Panc1 (cell line): ENCODE results near the gene WWOX. TPM values are rescaled to one million over a fixed set of nuclear protein-coding genes. Genes with fewer than 3 reads are reported as not detected.

ENCODE experiments used
- ATAC-seq: fragments of 200-7000 bp; cut with Tn5 transposase; 2 replicates; pipeline ENCODE4 v1.9.1; 2020; ENCODE audit warnings: mild to moderate bottlenecking, moderate library complexity
- BruUV-seq: library from RNA; stranded (reverse); fragments of 400-500 nt; replicated peaks from 2 replicates; lab custom pipeline; 2021; lab: Mats Ljungman, UMichigan
- CTCF ChIA-PET: fragments of 300-600 bp; sonication (Branson Sonifier 250); formaldehyde crosslinking; loops from one replicate; lab custom pipeline; 2022; ENCODE audit warnings: antibody characterized with exemption; lab: Charles Lee
- POLR2A ChIA-PET: fragments of 300-600 bp; sonication (Branson Sonifier 250); formaldehyde crosslinking; loops from one replicate; lab custom pipeline; 2022; ENCODE audit warnings: antibody characterized with exemption; lab: Charles Lee
- DNase-seq: peaks from one replicate; pipeline ENCODE4 v3.0.0-alpha.2; 2010; ENCODE audit warnings: low read depth, low spot score
- H3K27ac ChIP-seq: 2 replicates; pipeline ENCODE4 v1.5.1; 2011; ENCODE audit warnings: mild to moderate bottlenecking, low read length, inconsistent platforms
- H3K27me3 ChIP-seq: fragments of 200-500 bp; sonication (Bioruptor generic); 2 replicates; pipeline ENCODE4 v1.6.0; 2014; ENCODE audit warnings: low read length, inconsistent platforms; ENCODE audit not compliant: control insufficient read depth, insufficient read depth
- H3K36me3 ChIP-seq: fragments of 200-500 bp; sonication (Bioruptor generic); 2 replicates; pipeline ENCODE4 v1.5.1; 2014; ENCODE audit warnings: inconsistent platforms, mild to moderate bottlenecking, low read length, moderate library complexity; ENCODE audit not compliant: control insufficient read depth, insufficient read depth
- H3K4me1 ChIP-seq: 2 replicates; pipeline ENCODE4 v1.5.1; 2011; ENCODE audit warnings: inconsistent platforms, mild to moderate bottlenecking, low read length, moderate library complexity; ENCODE audit not compliant: control insufficient read depth, insufficient read depth
- H3K4me3 ChIP-seq, 2 experiments: 2 replicates each; pipeline ENCODE4 v1.5.1; 2011 to 2012; ENCODE audit warnings: low read depth in 2 of 2, low read length in 2 of 2, mild to moderate bottlenecking in 2 of 2, inconsistent platforms in 1 of 2, moderate library complexity in 1 of 2
- H3K9me3 ChIP-seq: fragments of 200-500 bp; sonication (Bioruptor generic); 2 replicates; pipeline ENCODE4 v1.5.1; 2014; ENCODE audit warnings: low read depth, mild to moderate bottlenecking, inconsistent platforms, low read length, moderate library complexity; ENCODE audit not compliant: control insufficient read depth, insufficient read depth
- POLR2AphosphoS5 ChIP-seq: IDR thresholded peaks from 2 replicates; pipeline ENCODE4 v1.6.1; 2012; ENCODE audit warnings: mild to moderate bottlenecking, low read depth, low read length, moderate library complexity
- SIN3A ChIP-seq: IDR thresholded peaks from 2 replicates; pipeline ENCODE4 v1.6.1; 2012; ENCODE audit warnings: low read depth, mild to moderate bottlenecking, low read length, moderate library complexity, borderline replicate concordance; ENCODE audit not compliant: insufficient read depth
- TCF7L2 ChIP-seq: IDR thresholded peaks from 2 replicates; pipeline ENCODE4 v1.6.1; 2011; ENCODE audit warnings: mild to moderate bottlenecking, low read depth, low read length, inconsistent platforms
- in situ Hi-C: cut with HindIII; loops from 2 replicates; pipeline ENCODE4 v1.10.0; 2016; ENCODE audit warnings: low sequenced_read_pairs, low pct_unique_long_range_greater_than_20kb
- intact Hi-C: fragments of 100-400 bp; cut with micrococcal nuclease; formaldehyde crosslinking; loops from one replicate; pipeline ENCODE4 v1.10.0; 2022; ENCODE audit not compliant: unreplicated experiment
- total RNA-seq: library from RNA; stranded (reverse); gene quantifications from one replicate; pipeline ENCODE4 v1.2.1, GENCODE V29; 2021; ENCODE audit not compliant: unreplicated experiment
- TF ChIP-seq, protein P1 (sequence below), 2 experiments: IDR thresholded peaks; 2 replicates each; pipeline ENCODE4 v1.6.1; 2011 to 2012; ENCODE audit warnings: low read depth in 2 of 2, control low read depth in 1 of 2, low read length in 1 of 2, mild to moderate bottlenecking in 1 of 2, moderate library complexity in 1 of 2; ENCODE audit not compliant: insufficient read depth in 1 of 2
- TF ChIP-seq, protein P2 (sequence below): fragments of 450-650 bp; IDR thresholded peaks from 2 replicates; pipeline ENCODE4 v1.5.1; 2017; ENCODE audit warnings: mild to moderate bottlenecking

Gene WWOX
- total RNA-seq, 1 experiment from 2014 or later: 12.5 TPM

DNA sequence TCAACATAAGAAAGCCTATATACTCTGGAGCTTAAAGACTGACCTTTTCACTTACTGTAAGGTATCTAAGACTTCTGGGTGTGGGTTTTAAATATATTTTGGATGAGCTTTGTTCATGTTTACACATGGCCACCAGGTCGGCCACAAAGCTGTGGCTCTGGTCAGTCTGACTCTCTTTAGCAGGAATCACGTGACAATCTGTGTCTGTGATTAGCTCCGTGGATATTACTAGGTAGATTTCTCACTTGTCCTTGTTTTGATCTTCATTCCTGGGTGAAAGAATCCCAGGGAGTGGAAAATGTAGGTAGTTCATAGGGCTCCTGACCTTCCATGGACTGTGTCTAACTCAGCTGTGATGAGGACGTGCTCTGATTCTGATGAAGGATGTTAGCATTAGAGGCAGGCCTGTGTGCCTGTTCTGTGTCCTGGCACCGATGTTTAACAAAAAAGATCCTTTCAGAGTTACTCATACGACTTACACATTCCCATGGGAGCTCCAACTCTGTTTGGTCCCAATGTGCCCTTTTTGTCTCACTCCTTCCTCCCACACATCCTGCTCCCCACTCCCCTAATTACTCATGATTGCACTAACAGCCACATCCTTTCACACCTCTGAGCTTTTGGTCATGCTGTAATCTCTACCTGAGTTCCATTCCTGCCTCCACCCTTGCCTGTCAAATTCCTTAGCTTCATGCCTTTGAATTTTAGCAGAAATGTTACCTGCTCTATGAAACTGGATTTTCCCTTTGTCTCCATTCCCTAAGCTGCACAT lies 1076.0 kb downstream of the WWOX start:
- no peaks in the 10 kb centered on the region for H3K27me3 ChIP-seq
- H3K36me3 ChIP-seq: no peaks in the 10 kb centered on the region
- TF ChIP-seq, protein P1, sequence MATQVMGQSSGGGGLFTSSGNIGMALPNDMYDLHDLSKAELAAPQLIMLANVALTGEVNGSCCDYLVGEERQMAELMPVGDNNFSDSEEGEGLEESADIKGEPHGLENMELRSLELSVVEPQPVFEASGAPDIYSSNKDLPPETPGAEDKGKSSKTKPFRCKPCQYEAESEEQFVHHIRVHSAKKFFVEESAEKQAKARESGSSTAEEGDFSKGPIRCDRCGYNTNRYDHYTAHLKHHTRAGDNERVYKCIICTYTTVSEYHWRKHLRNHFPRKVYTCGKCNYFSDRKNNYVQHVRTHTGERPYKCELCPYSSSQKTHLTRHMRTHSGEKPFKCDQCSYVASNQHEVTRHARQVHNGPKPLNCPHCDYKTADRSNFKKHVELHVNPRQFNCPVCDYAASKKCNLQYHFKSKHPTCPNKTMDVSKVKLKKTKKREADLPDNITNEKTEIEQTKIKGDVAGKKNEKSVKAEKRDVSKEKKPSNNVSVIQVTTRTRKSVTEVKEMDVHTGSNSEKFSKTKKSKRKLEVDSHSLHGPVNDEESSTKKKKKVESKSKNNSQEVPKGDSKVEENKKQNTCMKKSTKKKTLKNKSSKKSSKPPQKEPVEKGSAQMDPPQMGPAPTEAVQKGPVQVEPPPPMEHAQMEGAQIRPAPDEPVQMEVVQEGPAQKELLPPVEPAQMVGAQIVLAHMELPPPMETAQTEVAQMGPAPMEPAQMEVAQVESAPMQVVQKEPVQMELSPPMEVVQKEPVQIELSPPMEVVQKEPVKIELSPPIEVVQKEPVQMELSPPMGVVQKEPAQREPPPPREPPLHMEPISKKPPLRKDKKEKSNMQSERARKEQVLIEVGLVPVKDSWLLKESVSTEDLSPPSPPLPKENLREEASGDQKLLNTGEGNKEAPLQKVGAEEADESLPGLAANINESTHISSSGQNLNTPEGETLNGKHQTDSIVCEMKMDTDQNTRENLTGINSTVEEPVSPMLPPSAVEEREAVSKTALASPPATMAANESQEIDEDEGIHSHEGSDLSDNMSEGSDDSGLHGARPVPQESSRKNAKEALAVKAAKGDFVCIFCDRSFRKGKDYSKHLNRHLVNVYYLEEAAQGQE (IDR thresholded peaks at IDR 0.05; ENCODE audit: insufficient read depth in 1 of 2, low read depth in 2 of 2, low read length in 1 of 2): no peak
- TF ChIP-seq SIN3A (no peak), TCF7L2 (no peak), POLR2AphosphoS5 (no peak)
- TF ChIP-seq, protein P2, sequence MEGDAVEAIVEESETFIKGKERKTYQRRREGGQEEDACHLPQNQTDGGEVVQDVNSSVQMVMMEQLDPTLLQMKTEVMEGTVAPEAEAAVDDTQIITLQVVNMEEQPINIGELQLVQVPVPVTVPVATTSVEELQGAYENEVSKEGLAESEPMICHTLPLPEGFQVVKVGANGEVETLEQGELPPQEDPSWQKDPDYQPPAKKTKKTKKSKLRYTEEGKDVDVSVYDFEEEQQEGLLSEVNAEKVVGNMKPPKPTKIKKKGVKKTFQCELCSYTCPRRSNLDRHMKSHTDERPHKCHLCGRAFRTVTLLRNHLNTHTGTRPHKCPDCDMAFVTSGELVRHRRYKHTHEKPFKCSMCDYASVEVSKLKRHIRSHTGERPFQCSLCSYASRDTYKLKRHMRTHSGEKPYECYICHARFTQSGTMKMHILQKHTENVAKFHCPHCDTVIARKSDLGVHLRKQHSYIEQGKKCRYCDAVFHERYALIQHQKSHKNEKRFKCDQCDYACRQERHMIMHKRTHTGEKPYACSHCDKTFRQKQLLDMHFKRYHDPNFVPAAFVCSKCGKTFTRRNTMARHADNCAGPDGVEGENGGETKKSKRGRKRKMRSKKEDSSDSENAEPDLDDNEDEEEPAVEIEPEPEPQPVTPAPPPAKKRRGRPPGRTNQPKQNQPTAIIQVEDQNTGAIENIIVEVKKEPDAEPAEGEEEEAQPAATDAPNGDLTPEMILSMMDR: no peak
- in situ Hi-C loops: no loop called here
- ChIA-PET POLR2A (no interaction called here), CTCF (no interaction called here)
- no peaks in the 10 kb centered on the region for H3K9me3 ChIP-seq
- H3K27ac ChIP-seq: no peak overlapping the region
- DNase-seq (no peak), ATAC-seq (no peak)
- H3K4me1 ChIP-seq: no peaks in the 10 kb centered on the region
- H3K4me3 ChIP-seq: no peak overlapping the region
- BruUV-seq: no TSS peak
- intact Hi-C loops: no loop called here

DNA sequence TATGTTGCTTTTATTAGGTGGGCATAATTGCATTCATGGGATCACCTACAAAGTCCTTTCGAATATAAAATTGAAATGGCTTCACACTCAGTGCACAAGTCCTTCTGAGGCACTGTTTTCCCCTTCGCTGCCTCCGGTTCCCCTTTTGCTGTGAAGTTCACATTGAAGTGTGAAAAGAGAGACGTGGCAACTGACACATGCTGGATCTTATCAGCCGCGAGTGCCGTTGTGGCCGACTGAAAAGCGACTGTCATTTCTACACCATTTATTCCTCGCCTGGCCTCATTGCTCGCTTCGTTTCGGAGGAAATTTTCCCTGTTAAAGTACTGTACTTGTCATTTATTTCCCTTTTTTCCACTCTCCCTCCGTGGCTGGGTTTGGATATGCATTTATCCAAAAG lies 1077.6 kb downstream of the WWOX start:
- Histone ChIP-seq H3K27ac (no peak overlapping the region), H3K4me3 (no peak overlapping the region), H3K36me3 (no peaks in the 10 kb centered on the region), H3K4me1 (no peaks in the 10 kb centered on the region), H3K27me3 (no peaks in the 10 kb centered on the region), H3K9me3 (no peaks in the 10 kb centered on the region)
- ChIA-PET CTCF (no interaction called here), POLR2A (no interaction called here)
- in situ Hi-C loops (no loop called here), intact Hi-C loops (no loop called here)
- BruUV-seq: no TSS peak
- TF ChIP-seq POLR2AphosphoS5: no peak
- no peak for TF ChIP-seq SIN3A
- no peak for TF ChIP-seq TCF7L2
- TF ChIP-seq, protein P2: no peak
- TF ChIP-seq, protein P1 (IDR thresholded peaks at IDR 0.05; ENCODE audit: insufficient read depth in 1 of 2, low read depth in 2 of 2, low read length in 1 of 2): no peak
- no peak for DNase-seq
- ATAC-seq: no peak
